ACHN (cell line): ENCODE measurements around the gene PARP11.

Experiments
- DNase-seq: peaks from one replicate; pipeline ENCODE4 v3.0.0-alpha.2; 2015
- in situ Hi-C: cut with HindIII; loops from 2 replicates; pipeline ENCODE4 v1.10.0; 2017; ENCODE audit warnings: low sequenced_read_pairs, low pct_ligation_motif_present, low pct_unique_long_range_greater_than_20kb

The PARP11 gene, protein sequence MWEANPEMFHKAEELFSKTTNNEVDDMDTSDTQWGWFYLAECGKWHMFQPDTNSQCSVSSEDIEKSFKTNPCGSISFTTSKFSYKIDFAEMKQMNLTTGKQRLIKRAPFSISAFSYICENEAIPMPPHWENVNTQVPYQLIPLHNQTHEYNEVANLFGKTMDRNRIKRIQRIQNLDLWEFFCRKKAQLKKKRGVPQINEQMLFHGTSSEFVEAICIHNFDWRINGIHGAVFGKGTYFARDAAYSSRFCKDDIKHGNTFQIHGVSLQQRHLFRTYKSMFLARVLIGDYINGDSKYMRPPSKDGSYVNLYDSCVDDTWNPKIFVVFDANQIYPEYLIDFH

DNA sequence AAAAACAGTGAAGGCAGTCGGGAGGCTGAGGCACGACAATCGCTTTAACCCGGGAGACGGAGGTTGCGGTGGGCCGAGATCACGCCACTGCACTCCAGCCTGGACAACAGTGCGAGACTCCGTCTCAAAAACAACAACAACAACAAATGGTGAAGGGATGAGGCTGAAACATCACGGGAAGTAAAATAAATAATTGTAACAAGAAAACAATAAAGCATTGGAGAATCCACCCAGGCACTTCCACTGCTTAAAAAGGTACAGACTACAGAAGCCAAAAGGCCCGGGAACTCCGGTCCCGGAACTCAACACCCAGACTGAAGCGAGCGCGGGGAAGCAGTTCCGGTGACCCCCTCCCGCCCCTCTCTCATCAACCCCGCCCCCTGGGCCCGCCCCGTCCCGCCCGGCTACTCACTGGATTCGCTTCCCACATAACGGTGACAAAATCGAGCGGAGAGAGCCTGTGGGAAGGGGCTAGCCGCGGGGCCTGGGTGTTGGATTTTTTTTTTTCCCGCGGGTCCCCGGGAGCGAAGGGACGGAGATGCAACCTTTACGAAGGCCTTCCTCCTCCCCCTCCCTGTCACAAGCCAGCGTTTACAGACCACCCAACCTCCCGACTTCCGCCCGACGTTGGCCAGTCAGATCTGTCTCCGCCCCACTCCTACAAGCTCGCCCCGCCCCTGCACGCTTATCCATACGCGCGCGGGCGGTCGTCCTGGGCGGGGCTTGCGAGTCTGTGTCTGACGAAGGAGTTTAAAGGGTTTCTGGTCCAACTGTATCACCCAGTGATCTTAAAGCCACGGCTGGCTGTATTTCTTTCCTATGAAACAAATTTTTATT lies at the start of gene PARP11:
PARP11 (minus strand) TSS at position 600 of the 837 bp plus-strand sequence; CDS start at position 430, 170 bp downstream.
- in situ Hi-C loops = no loop called here
- DNase-seq = peak; percentile 99

DNA sequence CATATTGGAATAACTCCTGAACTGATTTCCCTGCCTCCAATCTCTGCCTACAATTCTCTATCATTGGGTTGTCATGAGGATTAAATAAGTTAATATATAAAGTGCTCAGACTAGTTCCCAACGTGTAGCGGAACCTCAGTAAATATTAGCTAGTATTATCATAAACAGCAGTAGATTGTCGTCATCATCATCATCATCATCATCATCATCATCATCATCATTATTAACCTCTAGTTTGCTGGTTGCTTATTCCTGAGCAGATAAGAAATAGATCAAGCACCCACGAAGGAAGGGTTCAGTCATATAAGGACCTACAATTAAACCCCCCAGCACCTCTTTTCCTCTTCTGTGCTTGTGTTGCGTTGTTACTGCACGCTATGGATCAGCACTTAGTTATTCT lies 48.8 kb upstream of the PARP11 start:
- no peak for DNase-seq
- in situ Hi-C loops = no loop called here

DNA sequence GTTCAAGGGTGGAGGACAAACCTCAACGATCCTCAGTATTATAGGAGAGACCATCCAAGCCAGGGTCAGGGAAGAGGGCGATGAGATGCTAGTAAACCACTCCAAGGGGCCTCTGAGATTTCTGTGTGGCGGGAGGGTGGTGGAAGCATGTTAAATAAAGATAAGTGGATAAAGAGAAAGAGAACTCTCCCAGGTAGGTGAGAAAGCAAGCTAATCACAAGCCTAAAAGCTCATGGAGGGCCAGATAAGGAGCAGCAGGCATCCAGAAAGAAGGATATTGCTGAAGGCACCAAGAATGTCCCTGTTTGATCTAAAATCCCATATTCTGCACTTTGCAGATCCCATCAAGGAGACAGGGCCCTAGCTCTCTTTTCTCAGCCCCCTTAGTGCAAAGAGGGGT lies 48.3 kb upstream of the PARP11 start:
- in situ Hi-C loops = no loop called here
- DNase-seq = no peak

DNA sequence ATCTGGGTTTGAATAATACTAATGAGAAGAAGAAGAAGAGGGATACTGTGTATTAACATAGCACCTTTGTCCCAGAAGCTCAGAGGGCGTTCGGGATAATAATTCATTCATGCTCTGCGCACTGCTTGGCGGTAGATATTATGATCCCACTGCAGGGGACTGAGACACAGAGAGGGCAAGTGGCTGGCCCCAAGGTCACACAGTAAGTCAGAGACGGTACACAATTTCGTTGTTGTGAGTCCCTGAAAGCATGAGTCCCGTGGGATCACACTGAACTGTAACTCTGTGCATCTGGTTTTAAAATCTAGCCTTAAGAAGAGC lies 47.9 kb upstream of the PARP11 start:
- no peak for DNase-seq
- in situ Hi-C loops = no loop called here

DNA sequence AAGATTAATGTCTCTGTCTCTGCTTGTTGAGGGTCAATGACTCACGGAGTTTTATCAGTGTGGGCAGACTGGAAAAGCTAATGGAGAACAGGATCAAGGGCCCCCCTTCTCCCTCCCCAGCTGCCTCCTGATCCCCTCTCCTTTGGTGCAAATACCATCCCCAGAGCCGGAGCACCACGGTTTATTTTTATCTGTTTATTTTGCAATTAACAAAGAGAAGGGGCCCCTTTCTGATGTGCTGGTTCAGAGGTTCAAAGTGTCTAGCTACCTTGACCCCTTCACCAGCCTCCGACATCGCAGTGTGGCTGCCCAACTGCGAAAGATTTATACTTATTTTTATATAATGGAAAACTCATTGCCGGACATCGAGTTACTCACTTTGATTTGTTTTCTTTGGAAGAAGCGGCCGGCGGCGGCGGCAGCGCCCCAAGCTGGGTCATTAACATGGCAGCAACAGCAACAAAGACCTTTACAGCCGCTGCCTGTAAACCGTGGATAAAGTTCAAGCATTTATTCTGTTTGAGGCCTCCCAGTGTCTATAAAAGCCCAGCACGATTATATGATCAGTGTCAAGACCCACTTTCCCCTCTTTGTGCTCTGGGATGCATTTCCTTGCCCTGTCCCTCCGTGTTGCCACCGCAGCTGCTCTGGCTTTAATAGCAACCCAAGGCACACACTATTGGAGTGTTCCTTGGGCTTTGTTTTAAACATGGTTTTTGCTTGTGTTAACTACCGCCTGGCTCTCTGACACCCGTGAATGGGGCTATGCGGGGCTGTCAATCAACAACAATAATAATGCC lies 47.4 kb upstream of the PARP11 start:
- DNase-seq = no peak

DNA sequence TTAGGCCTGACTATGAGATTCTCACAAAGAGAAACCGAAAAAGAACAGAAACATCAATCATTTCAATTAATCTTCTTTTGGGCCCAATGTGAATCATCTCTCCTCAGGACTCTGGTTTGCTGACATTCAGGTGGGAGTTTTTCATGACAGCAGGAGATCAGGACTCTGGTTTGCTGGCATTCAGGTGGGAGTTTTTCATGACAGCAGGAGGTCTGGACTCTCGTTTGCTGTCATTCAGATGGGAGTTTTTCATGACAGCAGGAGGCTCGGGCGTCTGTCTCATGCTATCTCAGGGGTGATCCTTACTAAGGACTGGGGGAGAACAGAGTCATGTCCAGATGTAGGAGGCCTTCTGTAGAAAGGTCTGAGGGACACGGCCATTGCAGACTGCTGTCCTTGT lies 40.1 kb upstream of the PARP11 start:
- no peak for DNase-seq
- in situ Hi-C loops = no loop called here

More for the DNA sequence above, 47.4 kb upstream of the PARP11 start:
- in situ Hi-C loops = no loop called here

DNA sequence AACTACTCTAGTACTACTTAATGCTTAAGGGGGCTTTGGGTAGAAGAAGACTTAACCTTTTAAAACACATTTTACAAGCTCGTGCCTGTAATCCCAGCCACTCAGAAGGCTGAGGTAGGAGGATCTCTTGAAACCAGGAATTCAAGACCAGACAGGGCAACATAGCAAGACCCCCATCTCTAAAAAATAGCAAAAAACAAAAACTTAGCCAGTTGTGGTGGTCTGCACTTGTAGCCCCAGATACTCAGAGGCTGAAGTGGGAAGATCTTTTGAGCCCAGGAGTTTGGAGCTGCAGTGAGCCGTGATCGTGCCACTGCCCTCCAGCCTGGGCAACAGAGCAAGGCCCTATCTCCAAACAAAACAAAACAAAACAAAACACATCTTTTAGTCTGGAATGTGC lies 39.7 kb upstream of the PARP11 start:
- in situ Hi-C loops = no loop called here

DNA sequence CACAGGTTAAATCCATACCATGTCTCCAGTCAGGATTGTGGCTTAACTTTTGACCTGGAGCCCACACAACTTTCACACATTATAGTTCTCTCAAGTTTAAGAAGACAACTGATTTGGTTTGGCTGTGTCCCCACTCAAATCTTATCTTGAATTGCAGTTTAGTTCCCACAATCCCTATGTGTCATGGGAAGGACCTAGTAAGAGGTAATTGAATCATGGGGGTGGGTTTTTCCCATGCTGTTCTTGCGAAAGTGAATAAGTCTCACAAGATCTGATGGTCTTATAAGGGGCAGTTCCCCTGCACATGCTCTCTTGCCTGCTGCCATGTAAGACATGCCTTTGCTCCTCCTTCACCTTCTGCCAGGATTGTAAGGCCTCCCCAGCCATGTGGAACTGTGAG lies 38.2 kb upstream of the PARP11 start:
- DNase-seq = no peak
- in situ Hi-C loops = no loop called here

More for the DNA sequence above, 39.7 kb upstream of the PARP11 start:
- no peak for DNase-seq

DNA sequence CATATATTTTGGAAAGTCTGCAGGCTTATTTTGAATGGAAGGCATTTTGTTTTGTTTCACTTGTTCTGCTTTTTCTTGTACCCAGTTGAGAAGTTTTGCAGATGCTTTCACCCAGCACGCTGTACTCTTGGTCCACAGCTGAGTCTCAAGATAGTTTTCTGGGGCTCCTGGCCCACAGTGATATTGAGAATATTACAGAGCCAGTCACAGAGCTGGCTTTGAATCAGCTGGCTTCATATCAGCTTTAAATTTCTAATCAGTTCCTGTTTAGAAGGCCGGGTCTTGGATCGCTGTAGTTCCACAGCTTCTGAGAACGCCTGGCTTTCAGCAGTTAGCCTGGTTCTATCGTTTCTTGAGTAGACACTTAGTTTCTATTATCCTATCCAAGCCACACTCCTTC lies 32.5 kb upstream of the PARP11 start:
- in situ Hi-C loops = no loop called here

DNA sequence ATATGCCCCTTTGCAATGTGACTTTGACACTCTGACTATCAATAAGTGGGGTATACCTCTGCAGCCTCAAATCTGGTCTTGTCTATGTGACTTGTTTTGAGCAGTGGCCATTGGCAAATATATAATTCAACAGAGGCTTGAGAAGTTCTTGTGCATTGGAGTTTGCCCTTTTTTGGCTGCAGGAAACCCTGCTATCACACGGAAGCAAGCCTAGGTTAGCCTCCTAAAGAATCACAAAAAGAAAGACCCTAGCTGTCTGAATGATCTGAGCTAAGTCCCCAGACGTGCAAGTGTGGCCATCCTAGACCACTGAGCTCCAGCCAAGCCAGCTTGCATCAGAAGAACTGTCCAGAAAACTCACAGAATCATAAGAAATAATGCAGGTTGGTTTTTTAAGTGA lies 31.8 kb upstream of the PARP11 start:
- in situ Hi-C loops = no loop called here
- no peak for DNase-seq

More for the DNA sequence above, 32.5 kb upstream of the PARP11 start:
- DNase-seq = no peak

DNA sequence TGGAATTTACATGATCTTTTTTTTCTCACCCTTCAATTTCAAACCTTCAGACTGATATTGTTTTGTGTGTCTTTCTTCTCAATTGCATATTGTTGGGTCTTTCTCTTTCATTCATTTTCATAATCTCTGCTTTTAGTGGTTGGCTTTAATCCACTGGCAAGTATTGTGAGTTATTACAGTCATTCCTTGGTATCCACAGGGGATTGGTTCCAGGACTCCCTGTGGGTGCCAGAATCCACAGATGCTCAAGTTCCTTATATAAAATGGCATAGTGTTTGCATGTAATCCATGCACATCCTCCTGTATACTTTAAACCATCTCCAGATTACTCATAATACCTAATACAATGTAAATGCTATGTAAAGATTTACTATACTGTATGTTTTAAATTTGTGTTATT lies 29.7 kb upstream of the PARP11 start:
- DNase-seq = no peak
- in situ Hi-C loops = no loop called here

DNA sequence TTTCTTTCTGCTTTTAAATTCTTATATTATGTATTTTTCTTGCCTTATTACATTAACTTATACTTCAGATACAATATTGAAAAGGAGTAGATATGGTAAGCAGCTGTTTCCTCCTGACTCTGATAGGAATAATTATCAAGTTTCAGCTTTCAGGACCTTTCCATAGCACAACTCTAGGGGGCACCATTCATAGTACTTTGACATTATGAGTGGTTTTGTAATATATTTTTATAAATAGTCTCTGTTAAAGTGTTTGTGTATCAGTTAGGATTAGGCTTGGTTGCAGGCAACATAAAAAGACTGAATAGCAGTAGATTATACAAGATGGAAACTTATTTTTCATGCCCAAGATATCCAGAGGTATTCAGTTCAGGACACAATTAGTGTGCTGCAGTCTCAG lies 27.9 kb upstream of the PARP11 start:
- in situ Hi-C loops = no loop called here
- DNase-seq = no peak

DNA sequence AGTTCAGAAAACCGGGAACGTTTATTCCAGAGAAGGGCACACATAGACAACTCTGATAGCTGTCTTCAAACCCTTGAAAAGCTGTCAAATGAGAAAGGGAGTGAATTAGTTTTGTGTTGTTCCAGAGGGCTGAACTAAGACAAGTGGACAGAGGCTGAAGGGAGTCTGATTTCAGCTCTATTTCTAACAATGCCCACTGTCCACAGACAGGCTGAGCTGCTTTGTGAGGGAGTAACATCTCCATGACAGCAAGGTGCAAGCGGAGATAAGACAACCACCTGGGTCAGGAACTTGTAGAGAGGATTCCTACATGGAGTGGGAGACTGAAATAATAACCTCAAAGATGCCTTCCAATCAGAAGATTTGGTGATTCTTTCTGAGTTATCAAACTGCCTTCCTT lies 25.6 kb upstream of the PARP11 start:
- no peak for DNase-seq
- in situ Hi-C loops = no loop called here

DNA sequence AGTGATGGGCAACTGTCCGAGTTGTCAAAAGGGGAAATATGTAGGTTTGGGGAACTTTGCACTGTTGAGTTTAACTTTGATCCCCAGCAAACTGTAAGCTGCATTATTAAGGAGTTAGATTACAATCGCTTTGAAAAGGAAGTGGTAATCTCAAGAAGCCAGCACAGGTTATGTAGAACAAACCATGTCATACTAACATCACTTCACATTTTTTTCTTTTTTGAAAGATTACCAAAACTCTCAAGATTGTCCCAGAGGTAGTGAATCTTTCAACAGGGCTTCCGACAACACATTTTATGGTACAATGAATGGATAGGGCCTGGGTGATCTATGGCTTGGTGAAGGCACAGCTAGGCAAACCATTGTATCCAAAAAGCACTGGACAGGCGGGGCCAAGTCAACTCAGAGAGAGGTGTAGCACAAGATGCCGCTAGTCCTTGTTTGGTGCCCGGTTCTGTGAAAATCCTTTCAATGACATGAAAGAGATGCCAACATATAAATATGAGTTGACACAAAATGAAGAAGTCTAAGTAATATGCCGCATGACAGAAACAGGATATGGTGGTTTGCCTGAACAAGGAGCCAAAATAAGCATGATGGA lies 24.3 kb upstream of the PARP11 start:
- DNase-seq = no peak
- in situ Hi-C loops = no loop called here

DNA sequence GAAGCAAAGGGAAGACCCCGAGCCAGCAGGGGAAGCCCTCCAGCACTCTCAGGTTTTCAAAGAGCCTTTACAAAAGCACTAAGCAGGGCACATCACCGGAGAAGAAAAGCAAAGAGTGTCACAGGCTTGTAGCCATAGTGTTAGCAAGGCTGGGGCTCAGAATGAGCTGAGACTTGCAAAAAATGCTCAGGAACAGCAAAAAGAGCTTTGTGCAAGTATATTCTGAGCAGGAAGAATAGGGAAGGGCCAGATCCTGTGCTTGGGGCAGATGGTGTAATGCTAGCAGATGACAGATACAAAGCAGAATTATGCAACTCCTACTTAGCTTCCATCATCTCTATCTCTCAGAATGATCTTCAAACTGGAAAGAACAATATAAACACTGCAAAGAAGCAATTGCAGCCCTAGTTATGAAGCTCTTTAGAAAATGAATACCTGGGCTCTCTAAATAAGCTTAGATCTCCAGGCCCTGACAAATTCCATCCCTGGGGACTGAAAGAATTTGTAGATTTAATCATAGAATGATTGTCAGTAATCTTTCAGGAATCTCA lies 23.7 kb upstream of the PARP11 start:
- in situ Hi-C loops = no loop called here
- DNase-seq = no peak

DNA sequence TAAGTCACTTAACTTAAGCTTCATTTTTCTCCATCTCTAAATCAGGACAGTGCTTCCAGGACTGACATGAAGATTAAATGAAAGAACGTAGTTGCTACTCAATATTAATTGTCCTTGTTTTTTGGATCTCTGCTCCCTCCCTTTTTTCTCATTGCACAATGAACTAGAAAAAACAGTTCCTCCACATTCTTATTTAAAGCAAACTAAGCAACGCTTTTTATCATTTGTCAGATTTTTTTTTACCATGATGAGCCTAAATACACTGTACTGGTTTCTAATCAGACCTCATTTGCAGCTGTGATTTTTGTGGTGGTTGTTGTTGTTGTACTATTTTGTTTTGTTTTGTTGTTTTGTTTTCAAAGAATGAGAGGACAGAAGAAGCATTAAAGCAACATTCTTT lies 23.2 kb upstream of the PARP11 start:
- no peak for DNase-seq
- in situ Hi-C loops = no loop called here

DNA sequence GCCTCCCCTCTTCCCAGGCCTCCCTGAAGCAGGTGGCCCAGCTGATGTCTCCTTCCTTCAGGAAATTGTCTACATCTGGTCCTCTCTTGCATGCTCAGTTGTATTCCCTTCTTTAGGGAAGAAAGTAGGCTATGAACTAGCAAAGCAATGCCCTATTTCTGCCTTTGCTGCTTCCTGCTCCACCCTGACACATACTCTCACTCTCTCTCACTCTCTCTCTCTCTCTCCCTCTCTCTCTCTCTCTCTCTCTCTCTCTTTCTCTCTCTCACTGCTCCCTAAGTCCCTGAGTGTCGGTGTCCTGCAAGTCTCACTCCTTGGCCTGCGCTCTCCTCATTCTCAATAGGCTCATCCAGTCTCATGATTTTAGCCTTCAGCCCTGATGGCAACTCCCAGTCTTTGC lies 19.4 kb upstream of the PARP11 start:
- no peak for DNase-seq
- in situ Hi-C loops = no loop called here

DNA sequence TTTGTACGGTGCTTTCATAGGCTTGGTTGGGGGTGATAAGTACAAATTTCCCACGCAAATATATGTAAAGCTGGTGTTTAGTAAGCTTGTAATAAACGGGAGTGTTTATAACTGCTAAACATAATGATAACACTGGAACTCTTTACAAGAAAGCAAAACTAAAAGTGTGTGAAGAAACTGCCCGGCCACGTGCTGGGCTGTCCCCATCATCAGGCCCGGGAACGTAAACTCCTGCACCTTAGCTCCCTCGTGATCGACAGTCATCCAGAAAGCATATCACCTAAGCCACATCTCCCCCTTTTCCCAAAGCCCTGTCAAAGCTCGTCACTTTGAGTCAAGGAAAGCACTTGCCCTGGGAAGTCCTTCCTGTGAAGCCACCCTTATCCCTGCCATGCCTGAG lies 18.0 kb upstream of the PARP11 start:
- in situ Hi-C loops = no loop called here
- DNase-seq = no peak

DNA sequence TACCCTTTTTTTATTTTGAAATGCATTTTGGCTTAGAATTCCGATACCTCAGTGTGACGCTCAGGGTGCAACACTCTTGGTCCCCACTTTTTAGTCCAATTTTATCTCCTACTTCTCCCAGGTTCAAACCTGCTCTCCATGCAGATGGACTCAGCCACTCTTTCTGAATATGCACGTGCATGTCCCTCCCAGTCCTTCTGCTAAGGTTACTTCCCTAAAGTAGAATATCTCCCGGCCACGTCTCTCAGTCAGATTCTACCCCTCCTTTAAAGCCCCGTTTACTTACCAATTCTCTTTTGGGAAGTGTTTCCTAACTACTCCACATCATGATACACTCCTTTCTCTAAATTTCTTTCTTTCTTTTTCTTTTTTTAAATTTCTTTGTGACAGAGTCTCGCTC lies 15.5 kb upstream of the PARP11 start:
- no peak for DNase-seq
- in situ Hi-C loops = no loop called here
